Stomach (tissue), 4 donors: Measurements from ENCODE around the gene ATOX1.

Experiments
- POLR2A ChIP-seq, 4 donors: fragments of 450-650 bp; IDR thresholded peaks; one replicate each; pipeline ENCODE4 v1.6.1; 2016; ENCODE audit warnings: antibody characterized with exemption in 4 of 4, control low read depth in 2 of 4, mild to moderate bottlenecking in 1 of 4, moderate library complexity in 1 of 4
- POLR2AphosphoS5 ChIP-seq, 3 donors: sonication (generic); formaldehyde crosslinking; IDR thresholded peaks; one replicate each; pipeline ENCODE4 v1.6.1; 2016; ENCODE audit warnings: antibody characterized with exemption in 3 of 3

DNA sequence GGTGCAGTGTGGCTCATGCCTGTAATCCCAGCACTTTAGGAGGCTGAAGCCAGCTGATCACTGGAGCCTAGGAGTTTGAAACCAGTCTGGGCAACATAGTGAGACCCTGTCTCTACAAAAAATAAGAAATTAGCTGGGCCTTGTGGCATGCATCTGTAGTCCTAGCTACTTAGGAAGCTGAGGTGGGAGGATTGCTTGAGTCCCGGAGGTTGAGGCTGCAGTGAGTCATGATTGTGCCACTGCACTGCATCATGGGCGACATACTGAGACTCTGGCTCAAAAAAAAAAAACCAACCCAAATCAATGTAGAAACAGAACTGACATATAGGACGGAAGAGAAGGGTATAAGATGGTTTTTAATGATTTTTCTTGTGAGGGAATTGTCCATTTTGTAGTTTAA lies 41.0 kb upstream of the ATOX1 start:
- TF ChIP-seq POLR2A (IDR thresholded peaks at IDR 0.05), result no peak
- no peak for TF ChIP-seq POLR2AphosphoS5 (IDR thresholded peaks at IDR 0.05)
